GF-D8 (cell line): Measurements from ENCODE around the gene CRISPLD2.

Source experiments
- DNase-seq: peaks from one replicate; lab custom pipeline; 2025; lab: John Stamatoyannopoulos, UW

The CRISPLD2 gene

DNA sequence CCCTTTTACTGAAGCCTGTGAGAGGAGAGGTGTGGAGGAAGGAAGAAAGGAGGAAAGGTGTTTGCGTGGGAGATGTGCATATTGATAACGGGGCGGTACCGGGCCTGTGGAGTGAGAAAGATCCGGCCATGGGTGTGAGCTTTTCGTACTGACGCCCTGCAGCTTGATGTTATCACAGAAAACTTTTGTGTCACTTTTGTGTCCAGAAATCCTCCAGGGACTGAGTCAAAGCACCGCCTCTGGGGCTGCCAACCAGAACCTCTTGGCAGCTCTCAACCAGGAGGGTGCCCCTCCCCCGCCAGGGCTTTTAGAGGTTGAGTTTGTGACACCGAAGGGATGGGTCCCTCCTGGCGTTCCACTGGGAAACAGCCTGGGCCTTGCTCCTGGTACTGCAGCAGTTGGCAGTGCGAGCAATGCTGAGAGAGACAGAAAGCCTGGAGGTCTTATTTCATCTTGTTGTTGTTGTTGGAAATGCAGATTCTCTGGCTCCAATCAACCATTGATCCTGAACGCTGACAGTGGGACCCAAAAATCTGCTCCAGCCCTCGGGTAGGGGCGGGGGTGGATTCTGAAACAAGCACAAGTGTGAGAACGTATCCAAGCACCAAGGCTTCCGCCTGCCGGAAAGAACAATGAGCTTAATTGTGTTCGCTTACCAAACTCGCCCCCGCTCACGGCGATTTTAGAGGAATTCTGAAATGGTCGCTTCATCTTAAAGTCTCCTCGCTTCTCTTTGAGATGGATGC, 65.0 kb downstream of the CRISPLD2 start:
- DNase-seq: no peak

DNA sequence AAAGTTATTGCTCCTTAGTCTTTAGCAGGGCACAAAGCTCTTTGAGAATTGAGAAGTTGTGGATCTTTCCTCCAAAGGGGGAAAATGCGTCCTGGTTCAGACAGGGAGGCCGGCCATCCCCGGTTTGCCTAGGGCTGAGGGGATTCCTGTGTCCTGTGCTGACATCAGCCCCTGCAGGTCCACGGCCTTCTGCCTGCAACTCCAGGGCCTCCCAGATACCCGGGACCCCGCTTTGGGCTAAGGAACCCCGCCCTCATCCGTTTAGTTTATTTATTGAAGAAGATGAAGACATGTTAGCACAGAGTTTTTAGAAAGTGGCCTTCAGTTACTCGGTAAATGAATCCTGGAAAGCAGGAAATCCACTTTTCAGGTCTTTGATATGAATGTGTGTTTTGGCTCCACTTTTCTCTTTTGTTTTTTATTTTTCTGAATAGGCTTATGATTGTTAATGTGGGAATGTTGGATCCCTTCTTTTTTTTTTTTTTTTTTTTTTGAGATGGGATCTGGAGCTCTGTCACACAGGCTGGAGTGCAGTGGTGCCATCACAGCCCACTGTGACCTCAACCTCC, 65.6 kb downstream of the CRISPLD2 start:
- no peak for DNase-seq

DNA sequence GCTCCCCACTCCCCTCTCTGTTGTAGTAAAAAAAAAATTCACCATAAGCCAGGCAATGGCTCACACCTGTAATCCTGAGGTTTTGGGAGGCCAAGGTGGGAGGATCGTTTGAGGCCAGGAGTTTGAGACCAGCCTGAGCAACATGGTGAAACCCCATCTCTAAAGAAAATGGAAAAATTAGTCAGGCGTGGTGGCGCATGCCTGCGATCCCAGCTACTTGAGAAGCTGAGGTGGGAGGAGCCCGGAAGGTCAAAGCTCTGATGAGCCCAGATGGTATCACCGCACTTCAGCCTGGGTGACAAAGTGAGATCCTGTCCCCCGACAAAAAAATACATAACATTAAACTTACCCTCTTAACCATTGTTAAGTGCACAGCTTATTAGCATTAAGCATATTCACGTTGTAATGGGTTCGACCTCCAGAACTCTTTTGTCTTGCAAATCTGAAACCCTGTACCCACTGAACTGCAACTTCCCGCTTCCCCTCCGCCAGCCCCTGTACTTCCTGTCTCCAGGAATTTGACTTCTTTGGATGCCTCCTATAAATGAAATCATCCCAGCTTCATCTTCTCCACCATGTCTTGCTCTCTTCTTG, 66.8 kb downstream of the CRISPLD2 start:
- DNase-seq: no peak

DNA sequence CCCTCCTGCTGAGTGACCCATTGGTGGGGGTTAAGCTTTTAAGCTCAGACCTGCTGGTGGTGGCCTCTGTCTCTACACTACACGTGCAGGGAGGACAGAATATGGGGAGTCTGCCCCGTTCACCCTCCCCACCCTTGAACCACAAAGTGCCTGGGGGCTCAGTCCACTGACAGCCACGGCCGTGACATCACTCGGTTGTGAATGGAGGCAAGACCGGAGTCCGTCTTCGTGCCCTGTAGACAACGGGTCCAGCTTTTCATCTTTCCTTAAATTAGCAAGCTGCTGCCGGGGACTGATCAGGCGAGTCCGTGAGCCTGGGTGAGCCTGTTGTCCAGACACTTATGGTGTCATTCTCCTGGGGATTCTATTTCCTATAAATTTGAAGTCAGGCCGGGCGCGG, 67.4 kb downstream of the CRISPLD2 start:
- DNase-seq: no peak

DNA sequence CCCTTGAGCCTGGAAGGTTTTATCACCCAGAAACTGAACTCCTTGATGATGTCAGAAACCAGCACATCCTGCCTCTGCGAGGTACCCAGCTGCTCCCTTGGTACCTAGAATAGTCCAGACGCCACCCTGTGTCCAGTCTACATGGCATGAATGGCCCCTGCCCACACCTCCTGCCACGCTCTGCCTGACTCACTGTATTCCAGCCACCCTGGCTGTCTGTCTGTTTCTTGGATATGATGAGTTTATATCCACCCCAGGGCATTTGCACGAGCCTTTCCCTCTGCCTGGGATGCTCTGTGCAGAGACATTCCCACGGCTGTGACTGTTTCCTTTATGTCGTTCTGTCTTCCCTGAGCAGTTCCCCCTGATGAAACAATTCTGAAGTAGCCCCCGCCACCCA, 68.7 kb downstream of the CRISPLD2 start:
- DNase-seq: no peak

DNA sequence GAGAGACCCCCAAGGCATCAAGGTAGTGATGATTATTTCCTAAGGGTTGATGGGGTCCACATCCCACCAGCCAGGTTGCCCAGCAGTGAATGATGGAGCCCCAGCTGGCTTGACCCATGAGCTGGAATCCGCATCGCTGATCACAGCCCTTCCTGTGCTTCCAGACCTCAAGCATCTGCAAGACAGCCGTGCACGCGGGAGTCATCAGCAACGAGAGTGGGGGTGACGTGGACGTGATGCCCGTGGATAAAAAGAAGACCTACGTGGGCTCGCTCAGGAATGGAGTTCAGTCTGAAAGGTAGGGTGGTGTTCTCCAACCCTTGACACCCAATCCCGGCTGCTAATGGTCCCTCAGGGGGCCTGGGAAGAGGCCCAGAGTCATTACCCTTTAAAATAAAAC, 69.3 kb downstream of the CRISPLD2 start:
- DNase-seq: no peak

DNA sequence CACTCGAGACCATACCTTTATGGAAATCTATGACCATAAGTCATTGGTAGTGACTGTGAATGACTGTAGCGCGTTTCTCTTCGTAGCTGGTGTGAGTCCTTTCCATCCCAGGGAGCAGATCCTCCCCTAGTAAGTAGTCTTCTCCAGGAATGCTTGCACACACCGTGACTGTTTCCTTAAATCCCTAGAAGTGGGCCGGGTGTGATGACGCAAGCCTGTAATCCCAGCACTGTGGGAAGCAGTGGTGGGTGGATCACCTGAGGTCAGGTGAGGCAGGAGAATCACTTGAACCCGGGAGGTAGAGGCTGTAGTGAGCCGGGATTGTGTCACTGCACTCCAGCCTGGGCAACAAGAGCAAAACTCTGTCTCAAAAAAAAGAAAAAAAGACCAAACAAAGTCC, 70.6 kb downstream of the CRISPLD2 start:
- DNase-seq: no peak

DNA sequence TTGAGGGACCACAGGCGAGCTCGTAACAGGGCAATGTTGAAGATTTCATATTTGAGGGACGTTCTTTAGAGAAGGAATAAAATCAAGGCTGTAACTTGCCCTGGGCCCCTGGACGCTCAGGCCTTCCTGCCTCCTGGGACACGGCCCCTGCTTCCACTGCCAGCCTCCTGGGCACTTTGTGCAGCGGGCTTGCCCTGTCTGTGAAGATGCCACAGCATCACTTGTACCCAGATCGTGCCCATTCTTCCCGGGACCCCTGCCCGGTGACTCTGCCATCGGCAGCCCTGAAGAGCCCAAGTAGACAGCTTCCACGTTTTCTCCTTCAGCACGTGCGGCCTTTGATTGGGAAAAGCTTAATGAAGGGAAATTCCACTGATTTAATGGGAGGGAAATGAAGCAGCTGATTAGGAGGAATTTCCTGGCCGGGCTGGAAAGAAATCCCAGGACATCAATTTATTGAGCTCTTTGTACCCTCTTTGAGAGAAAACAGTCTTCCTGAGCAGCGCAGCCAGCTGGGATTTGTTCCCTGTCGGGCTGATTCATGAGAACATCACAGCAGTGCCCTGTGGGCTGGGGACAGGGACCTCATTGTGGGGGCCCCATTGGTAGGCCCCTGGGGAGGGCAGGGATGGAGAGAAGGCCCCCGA, 71.5 kb downstream of the CRISPLD2 start:
- DNase-seq: no peak

DNA sequence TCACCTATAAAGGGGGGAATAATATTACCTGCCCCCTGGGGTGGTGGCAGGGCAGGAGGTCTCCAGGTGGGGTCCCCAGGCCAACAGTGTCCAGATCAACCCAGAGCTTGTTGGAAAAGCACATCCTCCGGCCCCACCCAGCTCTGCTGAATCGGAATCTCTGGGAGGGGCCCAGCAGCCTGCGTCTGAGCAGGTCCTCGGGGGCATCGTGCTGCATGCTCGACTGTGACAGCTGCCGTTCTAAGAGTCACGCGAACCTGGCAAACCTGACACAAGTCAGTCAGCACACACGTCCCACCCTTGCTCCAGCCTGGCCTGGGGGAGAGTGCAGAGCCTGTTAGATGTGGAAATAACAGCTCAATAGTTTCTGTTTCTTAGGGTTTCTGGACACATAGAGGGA, 72.3 kb downstream of the CRISPLD2 start:
- no peak for DNase-seq

DNA sequence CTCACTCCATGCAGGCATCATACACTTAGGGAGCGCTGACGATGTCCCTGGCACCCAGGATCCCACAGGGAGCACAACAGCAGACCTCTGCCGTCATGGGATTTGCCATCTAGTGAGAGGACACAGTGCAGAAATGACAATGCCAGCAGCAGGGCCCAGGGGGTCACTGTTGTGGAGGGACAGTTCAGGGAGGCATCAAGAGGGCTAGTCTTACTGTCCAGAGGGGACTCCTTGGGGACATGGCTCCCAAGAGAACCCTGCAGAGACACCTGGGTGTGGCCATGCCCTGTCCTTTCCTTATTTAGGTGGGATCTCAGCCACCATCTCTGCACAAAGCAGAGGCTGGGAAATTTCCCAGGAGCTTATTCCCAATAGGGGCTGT, 73.7 kb downstream of the CRISPLD2 start:
- DNase-seq: no peak

DNA sequence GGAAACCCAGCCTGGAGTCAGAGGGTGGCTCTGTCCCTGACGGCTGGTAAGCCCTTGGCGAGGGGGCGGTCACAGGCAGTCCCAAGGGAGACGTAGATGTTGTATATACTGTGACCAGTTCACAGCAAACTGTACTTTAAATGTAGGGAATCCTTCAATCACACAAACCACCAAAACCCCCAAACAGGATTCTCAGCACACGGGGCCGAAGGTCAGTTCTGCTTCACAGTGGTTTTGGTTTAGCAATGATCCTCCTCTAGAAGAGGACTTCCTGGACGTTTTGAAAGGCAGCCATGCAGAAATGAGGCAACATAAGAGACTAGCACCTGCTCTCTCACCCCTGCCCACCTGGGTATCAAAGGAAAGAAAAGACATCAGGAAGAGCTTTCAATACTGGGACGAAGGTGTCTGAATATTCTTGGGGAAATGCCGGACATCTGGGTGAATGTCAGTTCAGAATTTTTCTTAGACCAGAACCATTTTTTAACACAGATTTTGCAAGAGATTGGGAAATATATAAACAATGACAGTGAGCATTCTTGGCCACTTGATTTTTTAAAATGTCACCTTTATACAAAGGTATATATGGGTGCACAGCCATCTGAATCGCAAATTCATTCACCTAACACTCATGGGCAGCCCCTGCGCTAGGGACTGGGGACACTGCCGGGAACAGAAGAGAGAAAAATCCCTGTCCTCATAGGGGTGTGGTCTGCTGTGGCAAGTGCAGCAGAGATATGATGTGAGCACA, 74.2 kb downstream of the CRISPLD2 start:
- peak; percentile 70 for DNase-seq

DNA sequence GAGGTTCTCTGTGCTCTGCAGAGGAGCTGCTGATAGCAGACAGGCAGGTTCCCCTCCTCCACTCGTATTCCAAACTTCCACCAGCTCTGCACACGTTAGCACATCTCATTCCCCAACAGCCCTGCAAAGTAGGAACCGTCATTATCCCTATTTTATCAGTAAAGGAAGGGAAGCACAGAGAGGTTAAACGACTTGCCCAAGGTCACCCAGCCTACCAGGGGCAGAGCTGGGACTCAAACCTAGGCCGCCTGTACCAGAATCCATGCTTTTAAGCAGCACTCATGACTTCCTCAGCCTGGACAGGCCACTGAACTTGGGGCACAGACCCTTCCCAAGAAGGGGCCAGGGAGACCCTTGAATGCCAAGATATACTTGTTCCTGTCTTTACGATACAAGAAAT, 75.2 kb downstream of the CRISPLD2 start:
- no peak for DNase-seq

DNA sequence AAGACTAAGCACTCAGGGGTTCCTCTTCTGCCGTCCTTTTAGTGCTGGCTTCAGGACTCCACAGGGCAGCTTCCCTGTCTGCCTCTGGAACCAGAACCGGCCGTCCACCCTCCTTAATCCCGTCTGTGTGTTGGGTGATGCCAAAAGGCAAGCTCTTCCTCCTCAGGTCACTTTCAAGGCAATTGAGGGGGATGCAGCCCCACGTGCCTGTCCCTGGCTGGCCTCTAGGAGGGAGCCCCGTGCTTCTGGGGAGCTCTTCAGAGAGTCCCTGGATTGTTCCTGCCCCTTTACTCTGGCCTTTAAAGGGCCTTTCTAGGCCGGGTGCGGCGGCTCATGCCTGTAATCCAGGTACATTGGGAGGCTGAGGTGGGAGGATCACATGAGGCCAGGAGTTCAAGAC, 77.1 kb downstream of the CRISPLD2 start:
- no peak for DNase-seq

DNA sequence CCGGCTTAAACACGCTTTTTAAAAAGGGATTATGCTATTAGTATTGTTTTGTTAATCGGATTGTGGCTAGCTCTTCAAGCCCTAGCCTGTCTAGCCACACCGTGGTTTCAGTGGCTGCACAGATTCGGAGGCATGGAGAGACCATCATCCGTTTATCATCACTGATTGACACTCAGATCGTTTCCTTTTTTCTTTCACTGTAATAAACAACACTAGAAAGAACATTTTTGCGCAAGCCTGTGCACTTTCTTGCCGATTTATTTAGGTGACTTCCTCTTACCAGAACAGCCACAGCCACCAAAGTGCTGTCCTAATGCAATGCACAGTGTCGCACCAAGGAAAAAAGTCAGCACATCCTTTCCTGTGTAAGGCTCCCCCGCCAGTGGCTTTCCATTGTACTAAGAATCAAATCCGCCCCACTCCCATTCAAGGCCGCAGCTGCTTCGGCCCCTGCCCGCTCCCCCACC, 78.2 kb downstream of the CRISPLD2 start:
- DNase-seq: peak; percentile 18

DNA sequence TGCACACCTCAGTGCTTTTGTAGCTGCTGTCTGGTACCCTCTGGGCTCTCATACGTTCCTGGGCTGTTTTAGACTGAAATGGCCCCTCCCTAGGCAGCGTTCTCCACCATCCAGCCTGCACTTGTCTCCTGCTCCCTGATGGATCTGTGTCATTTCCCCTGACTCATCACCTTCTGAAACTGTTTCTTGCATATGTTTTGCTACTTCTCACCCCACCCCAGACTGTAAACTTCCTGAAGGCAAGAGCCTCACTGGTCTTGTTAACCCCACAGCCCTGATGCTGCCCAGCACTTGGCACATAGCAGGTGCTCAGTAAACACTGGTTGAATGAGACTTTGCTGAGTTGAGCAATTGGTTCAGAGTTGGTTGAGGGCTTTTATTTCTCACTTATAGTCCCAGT, 78.7 kb downstream of the CRISPLD2 start:
- DNase-seq: no peak

DNA sequence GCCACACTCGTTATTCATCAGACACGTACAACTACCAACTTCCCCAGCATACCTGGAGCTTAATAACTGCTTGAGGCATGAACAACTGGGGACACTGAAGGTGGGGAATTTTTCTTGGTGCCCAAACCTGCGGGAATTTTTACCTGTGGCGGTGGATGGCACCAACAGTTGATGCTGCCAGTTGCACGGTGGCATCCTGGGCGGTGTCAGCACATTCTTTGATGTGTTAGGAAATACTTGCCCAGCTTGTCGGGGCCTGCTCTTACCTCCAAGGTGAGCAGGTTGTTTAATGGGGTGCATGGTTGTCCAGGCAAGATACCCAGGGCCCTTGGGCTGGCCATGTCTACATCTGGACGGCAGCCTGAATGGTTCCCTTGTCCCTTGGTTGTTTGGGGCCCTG, 79.6 kb downstream of the CRISPLD2 start:
- DNase-seq: no peak

DNA sequence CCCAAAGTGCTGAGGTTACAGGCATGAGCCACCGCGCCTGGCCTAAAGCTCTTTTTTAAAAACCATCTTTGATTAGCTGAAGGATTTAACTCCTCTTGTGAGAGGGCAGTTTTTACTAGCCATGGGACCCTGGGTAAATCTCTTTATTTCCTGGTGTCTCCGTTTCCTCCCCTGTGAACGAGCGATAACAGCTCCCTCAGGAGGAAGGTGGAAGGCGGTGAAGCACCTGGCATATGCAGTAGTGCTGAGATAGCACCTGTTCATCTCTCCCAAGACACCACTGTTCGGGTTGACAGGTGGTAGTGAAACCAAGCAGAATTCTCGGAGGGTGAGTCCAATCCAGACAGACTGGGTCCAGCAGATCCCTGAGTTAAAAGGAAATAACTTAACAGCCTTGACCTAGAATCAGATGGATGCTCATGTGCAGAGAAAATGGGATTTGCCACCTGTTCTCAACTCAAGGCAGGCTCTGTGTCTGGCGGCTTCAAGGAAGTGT, 86.2 kb downstream of the CRISPLD2 start:
- DNase-seq: no peak

DNA sequence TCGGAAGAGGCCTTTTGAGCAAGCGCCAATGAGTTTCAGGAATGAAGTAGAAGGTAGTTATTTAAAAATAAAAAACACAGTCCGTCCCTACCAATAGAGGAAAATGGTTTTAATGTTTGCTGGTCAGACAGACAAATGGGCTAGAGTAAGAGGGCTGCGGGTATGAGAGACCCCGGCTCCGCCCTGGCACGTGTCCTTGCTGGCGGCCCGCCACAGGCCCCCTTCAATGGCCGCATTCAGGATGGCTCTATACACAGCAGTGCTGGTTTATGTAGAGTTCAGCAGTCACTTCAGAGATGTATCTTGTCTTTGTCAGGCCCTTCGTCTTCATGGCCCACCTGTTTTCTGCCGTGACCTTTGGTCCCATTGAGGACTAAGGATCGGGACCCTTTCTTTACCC, 87.3 kb downstream of the CRISPLD2 start:
- no peak for DNase-seq

DNA sequence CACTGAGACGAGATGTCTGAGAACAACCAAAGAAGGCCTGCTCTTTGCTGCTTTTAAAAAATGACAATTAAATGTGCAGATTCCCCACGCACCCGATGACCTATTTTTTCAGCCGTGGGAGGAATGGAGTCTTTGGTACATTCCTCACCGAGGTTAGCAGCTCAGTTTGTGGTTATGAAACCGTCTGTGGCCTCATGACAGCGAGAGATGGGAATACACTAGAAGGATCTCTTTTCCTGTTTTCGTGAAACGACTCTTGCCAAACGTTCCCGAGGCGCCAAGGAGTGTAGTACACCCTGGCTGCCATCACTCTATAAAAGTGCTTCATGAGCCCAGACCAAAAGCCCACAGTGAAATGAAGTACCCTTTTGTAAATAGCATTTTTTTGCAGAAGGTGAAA, 87.8 kb downstream of the CRISPLD2 start:
- no peak for DNase-seq

DNA sequence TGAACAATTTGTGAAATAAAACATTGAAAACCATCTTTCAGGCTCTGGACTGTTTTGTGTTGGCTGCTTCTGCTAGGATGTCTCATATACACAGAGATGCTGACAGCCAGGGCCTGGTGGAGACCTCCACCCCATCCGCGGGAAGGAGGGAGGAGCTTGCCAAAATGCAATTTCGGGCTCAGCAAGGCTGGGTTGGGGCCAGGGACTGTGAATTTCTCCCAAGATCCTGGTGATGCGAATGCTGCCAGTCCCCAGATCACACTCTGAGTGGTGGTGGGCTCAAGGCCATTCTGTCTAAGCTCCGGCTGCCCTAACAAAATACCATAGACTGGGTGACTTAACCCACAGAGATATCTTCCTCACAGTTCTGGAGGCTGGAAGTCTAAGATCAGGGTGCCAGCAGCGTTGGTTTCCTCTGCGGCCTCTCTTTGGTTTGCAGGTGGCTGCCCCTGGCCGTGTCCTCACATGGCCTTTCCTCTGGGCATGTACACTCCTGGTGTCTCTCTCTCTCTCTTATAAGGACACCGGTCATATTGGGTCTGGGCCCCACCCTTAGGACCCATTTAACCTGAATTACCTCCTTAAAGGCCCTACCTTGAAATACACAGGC, 89.8 kb downstream of the CRISPLD2 start:
- DNase-seq: peak; percentile 8

DNA sequence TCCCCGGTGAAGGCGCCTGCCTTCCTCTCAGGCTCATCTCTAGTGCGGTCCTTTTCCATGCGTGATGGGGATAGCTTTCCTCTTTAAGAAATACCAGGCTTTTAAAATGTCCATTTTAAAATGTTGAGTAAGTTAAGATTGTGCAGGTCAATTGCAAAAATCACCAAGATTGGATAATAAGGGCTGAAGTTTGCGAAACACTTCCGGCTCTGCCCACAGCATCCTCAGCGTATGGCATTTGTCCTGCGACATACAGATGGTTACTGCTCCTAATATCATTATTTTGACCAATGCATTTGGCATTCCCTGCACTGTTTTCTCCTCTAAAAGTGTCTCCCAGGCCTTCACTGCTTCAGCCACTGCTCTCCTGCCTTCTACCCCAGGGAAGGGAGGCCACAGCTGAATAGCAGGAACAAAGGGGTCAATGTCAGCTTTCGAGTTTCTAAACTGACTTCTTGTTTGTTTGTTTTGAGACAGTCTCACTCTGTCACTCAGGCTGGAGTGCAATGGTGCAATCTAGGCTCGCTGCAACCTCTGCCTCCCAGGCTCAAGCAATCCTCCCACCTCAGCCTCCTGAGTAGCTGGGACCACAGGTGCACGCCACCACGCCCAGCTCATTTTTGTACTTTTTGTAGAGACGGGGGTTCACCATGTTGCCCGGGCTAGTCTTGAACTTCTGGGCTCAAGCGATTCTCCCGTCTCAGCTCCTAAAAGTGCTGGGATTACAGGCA, 91.9 kb downstream of the CRISPLD2 start:
- peak; percentile 7 for DNase-seq
